Measurements from ENCODE around the gene ZC3H12D. TPM values are rescaled to one million over a fixed set of nuclear protein-coding genes. Genes with fewer than 3 reads are reported as not detected.

ZC3H12D gene
- total RNA-seq = 1 to 10 TPM in 1 of 4 donors, under 1 TPM in 3; 0.63 to 5.8 (median 0.87) TPM

DNA sequence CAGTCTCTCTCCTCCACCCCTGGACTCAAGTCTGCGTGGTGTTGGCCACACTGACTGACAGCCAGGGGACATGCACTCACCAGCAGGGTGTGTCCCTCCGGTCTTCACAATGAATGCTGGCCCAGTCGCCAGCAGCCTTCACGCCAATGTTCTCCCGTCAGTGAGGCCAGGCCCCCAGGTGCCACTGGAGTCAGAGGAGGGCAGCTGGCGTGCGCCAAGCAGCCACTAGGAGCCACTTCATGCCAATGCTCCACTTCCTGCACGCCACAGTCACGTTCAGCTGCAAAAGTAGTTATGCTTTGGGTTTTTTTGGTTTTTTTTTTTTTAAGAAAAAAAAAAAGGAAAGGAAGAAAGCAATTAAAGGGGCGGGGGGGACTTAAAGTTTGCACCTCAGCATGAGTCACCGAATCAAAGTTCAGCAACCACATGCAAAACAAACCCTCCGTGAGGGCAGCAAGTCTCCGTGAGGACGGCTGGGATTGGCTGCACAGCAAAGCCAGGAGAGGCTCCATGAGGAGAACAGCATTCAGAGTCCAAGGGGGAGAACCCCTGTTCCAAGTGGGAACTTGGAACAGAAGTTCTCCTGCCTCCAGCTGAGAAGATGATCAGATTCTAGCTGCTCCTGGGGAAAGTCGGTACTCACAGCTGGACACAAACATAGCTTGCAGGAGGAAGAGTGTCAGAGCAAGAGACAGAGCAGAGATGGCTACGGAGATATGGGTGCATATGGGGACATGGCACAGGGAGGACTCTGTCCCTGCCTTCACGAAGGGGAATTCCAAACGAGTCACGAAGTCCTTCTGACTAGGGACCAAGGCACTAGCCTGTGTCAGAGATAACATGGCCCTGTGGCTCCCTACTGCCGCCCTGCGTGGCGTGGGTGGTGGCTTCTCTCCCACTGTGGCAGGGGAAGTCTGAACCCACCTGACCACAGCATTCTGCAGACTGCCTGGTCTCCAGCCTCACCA, at the start of gene ZC3H12D:
ZC3H12D (minus strand) TSS at position 282 of the 968 bp plus-strand sequence. CDS start 10,471 bp downstream, outside the sequence.
- H3K4me3 ChIP-seq = peak within 1 kb of the TSS in 3 of 4 donors; percentile 1 to 36 (median 5)
- intact Hi-C loops (cut with DNase I) = no loop called here
- no peaks in the 10 kb centered on the region for H3K27me3 ChIP-seq
- TF ChIP-seq POLR2A (IDR thresholded peaks at IDR 0.05; ENCODE audit: low read depth) = no peak
- TF ChIP-seq, protein P1, sequence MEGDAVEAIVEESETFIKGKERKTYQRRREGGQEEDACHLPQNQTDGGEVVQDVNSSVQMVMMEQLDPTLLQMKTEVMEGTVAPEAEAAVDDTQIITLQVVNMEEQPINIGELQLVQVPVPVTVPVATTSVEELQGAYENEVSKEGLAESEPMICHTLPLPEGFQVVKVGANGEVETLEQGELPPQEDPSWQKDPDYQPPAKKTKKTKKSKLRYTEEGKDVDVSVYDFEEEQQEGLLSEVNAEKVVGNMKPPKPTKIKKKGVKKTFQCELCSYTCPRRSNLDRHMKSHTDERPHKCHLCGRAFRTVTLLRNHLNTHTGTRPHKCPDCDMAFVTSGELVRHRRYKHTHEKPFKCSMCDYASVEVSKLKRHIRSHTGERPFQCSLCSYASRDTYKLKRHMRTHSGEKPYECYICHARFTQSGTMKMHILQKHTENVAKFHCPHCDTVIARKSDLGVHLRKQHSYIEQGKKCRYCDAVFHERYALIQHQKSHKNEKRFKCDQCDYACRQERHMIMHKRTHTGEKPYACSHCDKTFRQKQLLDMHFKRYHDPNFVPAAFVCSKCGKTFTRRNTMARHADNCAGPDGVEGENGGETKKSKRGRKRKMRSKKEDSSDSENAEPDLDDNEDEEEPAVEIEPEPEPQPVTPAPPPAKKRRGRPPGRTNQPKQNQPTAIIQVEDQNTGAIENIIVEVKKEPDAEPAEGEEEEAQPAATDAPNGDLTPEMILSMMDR (IDR thresholded peaks at IDR 0.05) = peak in 2 of 3 experiments; percentile 6 to 26
- peak in 1 of 2 donors; percentile 23 for TF ChIP-seq POLR2AphosphoS5 (IDR thresholded peaks at IDR 0.05)
- no peaks in the 10 kb centered on the region for H3K36me3 ChIP-seq
- H3K4me1 ChIP-seq = peaks cover 12 to 30% (median 23%) of the 10 kb centered on the region in 4 donors
- no peaks in the 10 kb centered on the region for H3K9me3 ChIP-seq
- peak; percentile 77 for DNase-seq (ENCODE audit: extremely low spot score)
- H3K27ac ChIP-seq (replicated peaks in 1 of 4) = peak within 1 kb of the TSS; percentile 34 to 68 (median 50)
- WGBS = 71% methylated on average over 18 of the region's 22 CpGs

DNA sequence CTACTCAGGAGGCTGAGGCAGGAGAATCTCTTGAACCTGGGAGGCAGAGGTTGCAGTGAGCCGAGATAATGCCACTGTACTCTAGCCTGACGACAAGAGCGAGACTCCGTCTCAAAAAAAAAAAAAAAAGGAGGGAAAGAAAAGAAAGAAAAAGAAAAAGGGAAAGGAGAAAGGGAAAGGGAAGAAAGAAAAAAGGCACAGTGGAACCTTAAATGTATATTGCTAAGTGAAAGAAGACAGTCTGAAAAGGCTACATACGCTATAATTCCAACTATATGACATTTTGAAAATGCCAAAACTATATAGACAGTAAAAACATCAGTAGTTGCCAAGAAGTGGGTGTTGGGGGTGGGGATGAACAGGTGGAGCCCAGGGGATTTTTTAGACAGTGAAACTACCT, 44.8 kb upstream of the ZC3H12D start:
- Histone ChIP-seq H3K4me3 (no peak overlapping the region), H3K27me3 (no peaks in the 10 kb centered on the region), H3K27ac (replicated peaks in 1 of 4) (no peak overlapping the region), H3K36me3 (peaks cover 71 to 100% (median 86%) of the 10 kb centered on the region in 4 donors), H3K9me3 (no peaks in the 10 kb centered on the region), H3K4me1 (no peaks in the 10 kb centered on the region)
- DNase-seq (ENCODE audit: extremely low spot score) = no peak
- WGBS = 96% methylated on average over 5 of the region's 5 CpGs
- intact Hi-C loops (cut with DNase I) = no loop called here
- no peak for TF ChIP-seq POLR2AphosphoS5 (IDR thresholded peaks at IDR 0.05)
- TF ChIP-seq POLR2A (IDR thresholded peaks at IDR 0.05; ENCODE audit: low read depth) = no peak
- TF ChIP-seq, protein P1 (IDR thresholded peaks at IDR 0.05) = no peak
- no peak for TF ChIP-seq EP300 (IDR thresholded peaks at IDR 0.05)

DNA sequence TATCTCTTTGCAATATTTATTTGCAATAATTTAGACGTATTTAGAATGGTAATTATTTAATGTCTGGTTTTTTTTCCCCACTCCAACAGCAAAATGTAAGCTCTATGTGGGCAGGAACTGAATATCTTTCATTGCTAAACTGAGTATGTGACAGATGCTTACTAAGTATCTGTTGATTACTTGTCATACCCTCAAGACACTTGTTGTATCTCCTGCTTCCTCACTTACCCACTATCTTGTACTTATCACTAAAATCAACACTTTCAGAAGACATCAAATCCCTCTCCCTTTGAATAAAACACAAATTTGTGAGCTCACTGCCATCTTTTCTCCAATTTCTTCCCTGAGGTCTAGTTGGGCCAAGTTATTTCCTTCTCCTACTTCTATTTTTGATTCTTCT, 30.7 kb upstream of the ZC3H12D start:
- TF ChIP-seq, protein P1 (IDR thresholded peaks at IDR 0.05) = no peak
- TF ChIP-seq POLR2A (IDR thresholded peaks at IDR 0.05; ENCODE audit: low read depth) (no peak), POLR2AphosphoS5 (IDR thresholded peaks at IDR 0.05) (no peak), EP300 (IDR thresholded peaks at IDR 0.05) (no peak)
- 96% methylated on average over 1 of the region's 1 CpG for WGBS
- Histone ChIP-seq H3K36me3 (peaks cover 3 to 69% (median 36%) of the 10 kb centered on the region in 4 donors), H3K4me3 (no peak overlapping the region), H3K27ac (replicated peaks in 1 of 4) (no peak overlapping the region), H3K9me3 (no peaks in the 10 kb centered on the region), H3K27me3 (no peaks in the 10 kb centered on the region), H3K4me1 (peaks cover 0 to 21% (median 12%) of the 10 kb centered on the region in 4 donors)
- no peak for DNase-seq (ENCODE audit: extremely low spot score)
- intact Hi-C loops (cut with DNase I) = loop anchor here (5.0 kb wide), 2 partner anchors 63 to 83 kb away; no protein-coding TSS in a partner anchor

DNA sequence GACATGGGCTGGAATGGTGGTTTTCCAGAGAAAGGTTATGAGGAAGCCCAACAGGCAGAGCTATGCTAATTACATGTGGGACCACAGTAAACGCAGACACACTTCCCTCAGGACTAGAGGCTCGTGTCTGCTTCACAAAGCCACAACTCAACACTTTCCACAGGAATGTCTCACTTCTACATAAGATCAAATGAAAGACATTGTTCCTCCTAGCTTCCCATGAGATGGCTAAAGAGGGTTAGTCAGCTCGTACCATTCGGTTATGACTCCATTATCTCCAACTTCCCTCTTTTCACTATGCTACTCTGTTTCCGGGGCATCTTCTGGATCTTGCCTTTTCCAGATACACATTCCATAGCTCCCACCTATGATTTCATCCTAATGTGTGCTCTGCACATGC, 29.1 kb upstream of the ZC3H12D start:
- 83% methylated on average over 5 of the region's 5 CpGs for WGBS
- H3K27ac ChIP-seq (replicated peaks in 1 of 4) = no peak overlapping the region
- no peak for DNase-seq (ENCODE audit: extremely low spot score)
- no peak overlapping the region for H3K4me3 ChIP-seq
- H3K27me3 ChIP-seq = no peaks in the 10 kb centered on the region
- H3K36me3 ChIP-seq = peaks cover 0 to 64% (median 32%) of the 10 kb centered on the region in 4 donors
- H3K4me1 ChIP-seq = peaks cover 0 to 15% (median 14%) of the 10 kb centered on the region in 4 donors
- TF ChIP-seq, protein P1 (IDR thresholded peaks at IDR 0.05) = no peak
- H3K9me3 ChIP-seq = no peaks in the 10 kb centered on the region
- intact Hi-C loops (cut with DNase I) = no loop called here
